H9 (cell line): ENCODE measurements around the gene SNX11. TPM values are rescaled to one million over a fixed set of nuclear protein-coding genes. Genes with fewer than 3 reads are reported as not detected.

Experiments used
- DNase-seq: peaks from one replicate; pipeline ENCODE4 v3.0.0-alpha.2; 2017
- H2AFZ ChIP-seq: one replicate; pipeline ENCODE4 v1.6.1; 2013; ENCODE audit warnings: mild to moderate bottlenecking, low read length, control low read depth, moderate library complexity
- H2AK5ac ChIP-seq: 2 replicates; pipeline ENCODE4 v1.6.1; 2013; ENCODE audit warnings: low read length, control low read depth, mixed read lengths; ENCODE audit not compliant: insufficient read length
- H2BK120ac ChIP-seq: one replicate; pipeline ENCODE4 v1.6.1; 2013; ENCODE audit warnings: low read depth, mild to moderate bottlenecking, low read length, control low read depth, inconsistent platforms; ENCODE audit not compliant: poor library complexity, severe bottlenecking
- H2BK12ac ChIP-seq: 2 replicates; pipeline ENCODE4 v1.6.1; 2013; ENCODE audit warnings: low read length, control low read depth, mixed read lengths, low read depth; ENCODE audit not compliant: insufficient read length
- H2BK15ac ChIP-seq: 2 replicates; pipeline ENCODE4 v1.6.1; 2013; ENCODE audit warnings: low read depth, low read length, control low read depth
- H2BK20ac ChIP-seq: one replicate; pipeline ENCODE4 v1.6.1; 2013; ENCODE audit warnings: low read depth, mild to moderate bottlenecking, low read length, control low read depth, inconsistent platforms; ENCODE audit not compliant: poor library complexity, severe bottlenecking
- H2BK5ac ChIP-seq: 2 replicates; pipeline ENCODE4 v1.6.1; 2013; ENCODE audit warnings: low read length, control low read depth, mixed read lengths; ENCODE audit not compliant: insufficient read length
- H3K14ac ChIP-seq: 2 replicates; pipeline ENCODE4 v1.6.1; 2013; ENCODE audit warnings: low read length, control low read depth; ENCODE audit not compliant: insufficient read depth
- H3K18ac ChIP-seq: 2 replicates; pipeline ENCODE4 v1.6.1; 2013; ENCODE audit warnings: low read depth, mild to moderate bottlenecking, mixed read lengths, low read length, control low read depth; ENCODE audit not compliant: insufficient read length
- H3K23ac ChIP-seq: 2 replicates; pipeline ENCODE4 v1.6.1; 2013; ENCODE audit warnings: low read length, control low read depth, mixed read lengths, low read depth; ENCODE audit not compliant: insufficient read length
- H3K23me2 ChIP-seq: 2 replicates; pipeline ENCODE4 v1.6.1; 2013; ENCODE audit warnings: low read depth, mild to moderate bottlenecking, mixed read lengths, low read length, control low read depth; ENCODE audit not compliant: insufficient read length, poor library complexity, severe bottlenecking
- H3K27ac ChIP-seq: 2 replicates; pipeline ENCODE4 v1.5.1; 2013; ENCODE audit warnings: low read length, control low read depth, mixed read lengths, low read depth; ENCODE audit not compliant: insufficient read length
- H3K27me3 ChIP-seq: 2 replicates; pipeline ENCODE4 v1.6.1; 2013; ENCODE audit warnings: low read length, control low read depth, inconsistent platforms; ENCODE audit not compliant: insufficient read depth
- H3K4ac ChIP-seq: 2 replicates; pipeline ENCODE4 v1.6.1; 2013; ENCODE audit warnings: low read depth, mild to moderate bottlenecking, control low read depth, inconsistent platforms, low read length, moderate library complexity
- H3K4me1 ChIP-seq: 2 replicates; pipeline ENCODE4 v1.6.1; 2013; ENCODE audit warnings: low read length, control low read depth, inconsistent platforms; ENCODE audit not compliant: insufficient read depth
- H3K4me2 ChIP-seq: 2 replicates; pipeline ENCODE4 v1.6.1; 2013; ENCODE audit warnings: low read length, control low read depth, mixed read lengths; ENCODE audit not compliant: insufficient read length, insufficient read depth
- H3K56ac ChIP-seq: 2 replicates; pipeline ENCODE4 v1.6.1; 2013; ENCODE audit warnings: low read depth, mild to moderate bottlenecking, mixed read lengths, low read length, control low read depth; ENCODE audit not compliant: insufficient read length
- H3K79me1 ChIP-seq: 2 replicates; pipeline ENCODE4 v1.6.1; 2013; ENCODE audit warnings: low read depth, mild to moderate bottlenecking, moderate library complexity, low read length, control low read depth, inconsistent platforms; ENCODE audit not compliant: insufficient read depth, poor library complexity, severe bottlenecking
- H3K79me2 ChIP-seq: 2 replicates; pipeline ENCODE4 v1.6.1; 2013; ENCODE audit warnings: low read length, control low read depth, inconsistent platforms; ENCODE audit not compliant: insufficient read depth
- H3K9ac ChIP-seq: 2 replicates; pipeline ENCODE4 v1.6.1; 2013; ENCODE audit warnings: low read length, control low read depth, mixed read lengths; ENCODE audit not compliant: insufficient read length; ENCODE audit errors: extremely low read depth
- H3K9me3 ChIP-seq: one replicate; pipeline ENCODE4 v1.6.1; 2013; ENCODE audit warnings: low read depth, low read length, inconsistent platforms; ENCODE audit not compliant: control insufficient read depth
- H3T11ph ChIP-seq: one replicate; pipeline ENCODE4 v1.6.1; 2013; ENCODE audit warnings: mild to moderate bottlenecking, low read length, control low read depth, inconsistent platforms
- H4K20me1 ChIP-seq: one replicate; pipeline ENCODE4 v1.6.1; 2013; ENCODE audit not compliant: control insufficient read depth, insufficient read length, insufficient read depth
- H4K5ac ChIP-seq: 2 replicates; pipeline ENCODE4 v1.6.1; 2013; ENCODE audit warnings: low read depth, mild to moderate bottlenecking, mixed read lengths, low read length, control low read depth; ENCODE audit not compliant: insufficient read length
- H4K8ac ChIP-seq: replicated peaks from 2 replicates; pipeline ENCODE4 v1.6.1; 2013; ENCODE audit warnings: low read length, control low read depth, mixed read lengths, low read depth; ENCODE audit not compliant: insufficient read length
- H4K91ac ChIP-seq: 2 replicates; pipeline ENCODE4 v1.6.1; 2013; ENCODE audit warnings: low read depth, mild to moderate bottlenecking, moderate library complexity, mixed read lengths, low read length, control low read depth; ENCODE audit not compliant: insufficient read length
- H3K27ac Mint-ChIP-seq, 3 experiments: 2 replicates in 2 of 3; 3 replicates in 1 of 3; pipeline ENCODE4 v1.8.0; 2020 to 2021; ENCODE audit warnings: mixed read lengths in 3 of 3, mild to moderate bottlenecking in 1 of 3, moderate library complexity in 1 of 3
- H3K27me3 Mint-ChIP-seq: 2 replicates; pipeline ENCODE4 v1.8.0; 2021; ENCODE audit warnings: low read depth, mild to moderate bottlenecking, moderate library complexity, mixed read lengths
- H3K36me3 Mint-ChIP-seq, 3 experiments: 2 replicates in 2 of 3; 3 replicates in 1 of 3; pipeline ENCODE4 v1.8.0; 2020 to 2021; ENCODE audit warnings: low read depth in 3 of 3, mixed read lengths in 3 of 3; ENCODE audit not compliant: insufficient read depth in 1 of 3
- H3K4me1 Mint-ChIP-seq, 2 experiments: 2 replicates each; pipeline ENCODE4 v1.8.0; 2020; ENCODE audit warnings: mixed read lengths in 2 of 2
- H3K4me3 Mint-ChIP-seq, 2 experiments: 2 replicates in 1 of 2; 3 replicates in 1 of 2; pipeline ENCODE4 v1.8.0; 2020 to 2021; ENCODE audit warnings: mild to moderate bottlenecking in 2 of 2, mixed read lengths in 2 of 2, moderate library complexity in 1 of 2
- H3K9me3 Mint-ChIP-seq, 2 experiments: 2 replicates in 1 of 2; 3 replicates in 1 of 2; pipeline ENCODE4 v1.8.0; 2020; ENCODE audit warnings: mild to moderate bottlenecking in 2 of 2, mixed read lengths in 2 of 2, moderate library complexity in 1 of 2
- CTCF ChIP-seq: fragments of 200-600 bp; sonication (generic); conservative IDR thresholded peaks from 3 replicates; pipeline ENCODE4 v1.8.0; 2021; ENCODE audit warnings: antibody characterized with exemption, mild to moderate bottlenecking
- WGBS: extraction: QIAGEN DNeasy Blood & Tissue Kit; methylation state at CpG from one replicate; pipeline ENCODE4 v1.1.7; 2013; ENCODE audit warnings: missing lambda C conversion rate, low lambda C conversion rate, mixed read lengths; ENCODE audit not compliant: insufficient read length; ENCODE audit errors: extremely low coverage; 5-methylcytosine and 5-hydroxymethylcytosine counted together
- total RNA-seq: library from RNA; stranded (reverse); gene quantifications from 2 replicates; pipeline ENCODE4 v1.2.1, GENCODE V29; 2021

SNX11 gene
- total RNA-seq, 1 experiment from 2014 or later, result 20.0 TPM

- H3K27me3 Mint-ChIP-seq, result peaks cover 31% of the 10 kb centered on the region
- Histone ChIP-seq H3K9ac (no peak overlapping the region), H4K8ac (no peak overlapping the region), H2AK5ac (no peak overlapping the region), H3K27me3 (no peaks in the 10 kb centered on the region), H3K18ac (no peak overlapping the region), H4K91ac (no peak overlapping the region), H3K23ac (no peak overlapping the region), H2AFZ (no peak overlapping the region), H2BK5ac (no peak overlapping the region), H3K79me2 (no peaks in the 10 kb centered on the region), H4K20me1 (no peaks in the 10 kb centered on the region), H2BK15ac (no peak overlapping the region), H3K79me1 (no peaks in the 10 kb centered on the region), H3K4ac (no peak overlapping the region), H3K14ac (no peak overlapping the region), H3K4me2 (no peak overlapping the region), H2BK12ac (no peak overlapping the region), H4K5ac (no peak overlapping the region), H3K27ac (no peak overlapping the region), H2BK120ac (no peak overlapping the region), H3K9me3 (no peaks in the 10 kb centered on the region), H3K56ac (no peak overlapping the region), H3K23me2 (no peaks in the 10 kb centered on the region), H3T11ph (no peak overlapping the region), H2BK20ac (no peak overlapping the region), H3K4me1 (no peaks in the 10 kb centered on the region; the same call in 1 of the 2 replicates)
- no peak for DNase-seq
- no peaks in the 10 kb centered on the region for H3K36me3 Mint-ChIP-seq
- WGBS, result no CpG with 5 or more reads among the region's 4 CpGs
- no peak for TF ChIP-seq CTCF
- no peak overlapping the region for H3K4me3 Mint-ChIP-seq
- no peak overlapping the region for H3K27ac Mint-ChIP-seq
- peaks cover 40 to 41% of the 10 kb centered on the region in 2 experiments for H3K4me1 Mint-ChIP-seq
- no peaks in the 10 kb centered on the region for H3K9me3 Mint-ChIP-seq
These were observed 44.7 kb downstream of the SNX11 start for GRCh38 chr17:48152289-48152688.
